ENCODE measurements around the gene MICAL2.

The MICAL2 gene

GRCh38 chr11:12199231-12199948 lies 89.0 kb downstream of the MICAL2 start:
- DNase-seq: no peak
- intact Hi-C loops (cut with DNase I): no loop called here

GRCh38 chr11:12200279-12200990 lies 90.0 kb downstream of the MICAL2 start:
- DNase-seq: no peak
- intact Hi-C loops (cut with DNase I): no loop called here

- intact Hi-C loops (cut with DNase I): no loop called here
- peak in 5 of 10 donors; percentile 47 to 93 (median 61) for DNase-seq
Observed at GRCh38 chr11:12200991-12201985, 90.9 kb downstream of the MICAL2 start.

- DNase-seq: no peak
- intact Hi-C loops (cut with DNase I): no loop called here
Observed at GRCh38 chr11:12202661-12203310, 92.4 kb downstream of the MICAL2 start.

DNA sequence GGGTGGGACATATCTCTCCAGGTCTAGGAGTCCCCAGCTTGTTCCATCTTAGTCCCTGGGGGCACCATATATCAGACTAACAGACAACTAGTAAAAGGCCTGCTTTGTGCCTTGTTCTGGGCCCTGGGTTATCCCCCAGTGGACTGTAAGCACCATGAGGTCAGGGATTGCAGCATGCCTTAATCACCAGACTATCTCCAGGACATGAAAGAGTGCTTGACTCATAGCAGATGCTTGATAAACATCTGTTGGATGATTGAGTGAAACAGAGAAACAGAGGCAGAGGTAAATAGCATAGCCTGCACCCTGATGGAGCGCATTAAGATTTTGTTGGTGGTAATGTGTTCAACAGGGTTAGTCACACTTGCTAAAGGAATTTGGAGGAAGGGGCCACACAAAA lies 94.1 kb downstream of the MICAL2 start:
- no peak for DNase-seq
- intact Hi-C loops (cut with DNase I): no loop called here

- DNase-seq: no peak
- intact Hi-C loops (cut with DNase I): no loop called here
Observed at GRCh38 chr11:12205330-12205729, 94.9 kb downstream of the MICAL2 start.

GRCh38 chr11:12206529-12206928 lies 96.1 kb downstream of the MICAL2 start:
- DNase-seq: no peak
- intact Hi-C loops (cut with DNase I): no loop called here

DNA sequence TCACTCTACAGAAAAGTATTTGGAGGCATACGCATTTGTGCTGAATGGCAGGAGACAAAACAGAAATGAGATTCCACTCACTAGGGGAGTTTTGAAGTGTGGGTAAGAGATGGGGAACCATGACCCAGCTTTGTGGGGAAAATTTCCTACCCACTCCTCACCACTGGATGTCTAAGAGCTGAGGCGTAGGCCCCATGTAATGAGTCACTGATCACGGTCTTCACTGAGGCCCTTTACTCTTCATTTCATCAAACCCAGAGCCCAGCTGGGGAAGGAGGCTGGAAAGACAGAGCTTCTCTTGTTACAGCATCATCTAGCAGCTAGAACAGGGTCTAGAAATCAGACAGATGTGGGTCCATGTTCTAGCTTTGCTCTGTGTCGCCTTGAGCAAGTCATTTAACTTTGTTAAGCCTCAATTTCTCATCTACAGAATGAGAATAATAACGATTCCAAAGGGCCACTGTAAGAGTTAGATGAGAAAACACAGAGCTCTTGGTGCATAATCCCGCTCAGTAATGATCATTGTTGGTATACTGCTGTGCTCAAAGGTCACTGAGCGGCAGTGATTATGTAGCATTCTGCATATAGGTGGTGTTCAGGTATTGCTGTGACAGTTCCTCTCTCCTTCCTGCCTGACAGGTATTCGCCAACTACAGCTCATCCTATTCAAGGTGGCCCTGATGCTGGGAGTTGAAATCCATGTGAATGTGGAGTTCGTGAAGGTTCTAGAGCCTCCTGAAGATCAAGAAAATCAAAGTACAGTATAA lies 97.2 kb downstream of the MICAL2 start:
- intact Hi-C loops (cut with DNase I): no loop called here
- DNase-seq: no peak

DNA sequence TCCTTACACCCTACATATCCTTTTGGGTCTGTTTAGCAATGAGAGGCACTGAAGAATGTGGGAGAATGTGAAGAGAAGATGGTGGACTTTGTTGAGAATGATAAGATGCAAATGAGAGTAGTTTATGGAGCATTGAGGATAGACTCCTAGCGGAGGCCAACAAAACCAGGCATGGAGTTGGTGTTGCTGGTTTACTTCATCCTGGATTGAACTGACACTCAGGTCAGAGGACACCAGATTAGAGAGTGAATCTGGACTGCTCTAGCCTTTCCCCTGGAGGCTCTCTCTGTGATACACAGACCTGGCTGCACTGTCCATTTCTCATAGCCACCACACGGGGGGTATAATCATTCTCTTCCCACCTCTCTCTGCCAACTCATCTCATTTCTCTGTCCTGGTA lies 98.7 kb downstream of the MICAL2 start:
- intact Hi-C loops (cut with DNase I): no loop called here
- no peak for DNase-seq

- no peak for DNase-seq
- intact Hi-C loops (cut with DNase I): no loop called here
Observed at GRCh38 chr11:12210200-12210599, 99.8 kb downstream of the MICAL2 start.

GRCh38 chr11:12211331-12212065 lies 101.1 kb downstream of the MICAL2 start:
- no peak for DNase-seq
- intact Hi-C loops (cut with DNase I): no loop called here

GRCh38 chr11:12212174-12212820 lies 101.9 kb downstream of the MICAL2 start:
- DNase-seq: no peak
- intact Hi-C loops (cut with DNase I): no loop called here

GRCh38 chr11:12212821-12213185 lies 102.4 kb downstream of the MICAL2 start:
- intact Hi-C loops (cut with DNase I): no loop called here
- DNase-seq: no peak

GRCh38 chr11:12213883-12214282 lies 103.5 kb downstream of the MICAL2 start:
- no peak for DNase-seq
- intact Hi-C loops (cut with DNase I): no loop called here

GRCh38 chr11:12214751-12215150 lies 104.4 kb downstream of the MICAL2 start:
- no peak for DNase-seq
- intact Hi-C loops (cut with DNase I): no loop called here

DNA sequence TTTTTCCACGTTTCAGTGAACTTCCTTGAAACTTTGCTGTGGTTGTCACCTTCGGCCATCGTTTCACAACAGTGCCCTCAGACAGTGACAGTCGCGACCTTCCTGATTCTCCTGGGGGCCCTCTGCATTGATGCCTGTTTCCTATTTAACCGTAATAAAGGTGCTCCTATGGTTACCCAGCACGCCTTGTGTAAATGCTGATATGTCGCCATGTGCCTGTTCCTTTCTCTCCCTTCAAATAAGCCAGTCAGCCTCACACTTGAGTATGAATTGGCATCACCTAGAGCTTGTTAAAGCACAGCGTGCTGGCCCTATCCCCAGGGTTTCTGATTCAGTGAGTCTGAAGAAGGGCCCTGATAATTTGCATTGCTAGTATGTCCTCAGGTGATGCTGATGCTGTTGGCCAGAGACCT lies 104.8 kb downstream of the MICAL2 start:
- DNase-seq: no peak
- intact Hi-C loops (cut with DNase I): no loop called here

GRCh38 chr11:12216041-12216451 lies 105.7 kb downstream of the MICAL2 start:
- intact Hi-C loops (cut with DNase I): no loop called here
- DNase-seq: peak in 5 of 10 donors; percentile 36 to 88 (median 52)

GRCh38 chr11:12216671-12217374 lies 106.4 kb downstream of the MICAL2 start:
- intact Hi-C loops (cut with DNase I): no loop called here
- no peak for DNase-seq
